GM19468 (cell line): Measurements from ENCODE around the gene HK2.
"Not testable (repeated sequence)": the region's sequence is repeated elsewhere in the genome, so short reads cannot be mapped to it uniquely, and the experiment has no call there.

Experiments
- ATAC-seq: cut with Tn5 transposase; IDR thresholded peaks from one replicate; pipeline ENCODE4 v1.9.1; 2021; ENCODE audit warnings: mild to moderate bottlenecking, moderate library complexity, moderate number of reproducible peaks; ENCODE audit not compliant: unreplicated experiment; ENCODE audit errors: extremely low read depth

HK2 gene

GRCh38 chr2:74833418-74834233, at the start of gene HK2:
TSS of gene HK2 (plus strand) at chr2:74834127. CDS start at chr2:74834581, 454 bp downstream.
- ATAC-seq = peak; percentile 87

DNA sequence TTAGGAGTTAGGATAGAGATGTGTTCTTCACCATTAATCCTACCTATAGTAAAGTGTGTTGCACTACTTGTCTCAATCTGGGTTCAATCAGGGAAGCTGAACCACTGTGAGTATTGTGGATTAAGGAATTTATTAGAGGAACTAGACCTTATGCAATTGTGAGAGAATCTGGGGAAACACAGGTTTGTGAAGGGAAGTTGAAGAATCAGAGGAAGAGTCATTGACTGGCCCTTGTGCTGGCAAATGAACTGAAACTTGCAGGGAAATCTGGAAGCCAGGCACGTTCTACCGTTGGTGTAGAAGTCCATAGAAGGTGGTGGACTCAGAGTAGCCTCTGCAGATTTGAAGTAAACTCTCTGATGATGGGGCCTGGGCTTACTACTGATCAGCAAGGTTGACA, 44.7 kb upstream of the HK2 start:
- no peak for ATAC-seq

DNA sequence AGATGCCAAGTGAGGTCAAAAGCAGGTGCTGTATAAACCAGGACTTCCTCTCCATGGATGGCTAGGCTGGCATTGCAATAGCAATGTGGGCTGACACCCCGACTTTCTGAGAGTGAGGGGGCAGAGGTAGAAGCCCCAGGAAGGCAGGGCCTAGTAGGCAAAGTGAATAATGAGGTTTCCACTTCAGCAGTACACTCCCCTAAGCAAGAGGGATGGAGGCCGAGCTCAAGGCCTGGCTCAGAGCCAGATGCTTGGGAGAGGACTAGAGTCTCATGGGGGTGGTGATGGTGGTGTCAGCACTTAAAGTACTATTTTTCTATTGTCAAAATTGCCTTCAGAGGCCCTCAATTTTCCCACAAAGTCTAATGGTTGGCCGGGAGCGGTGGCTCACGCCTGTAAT, 41.6 kb upstream of the HK2 start:
- no peak for ATAC-seq

DNA sequence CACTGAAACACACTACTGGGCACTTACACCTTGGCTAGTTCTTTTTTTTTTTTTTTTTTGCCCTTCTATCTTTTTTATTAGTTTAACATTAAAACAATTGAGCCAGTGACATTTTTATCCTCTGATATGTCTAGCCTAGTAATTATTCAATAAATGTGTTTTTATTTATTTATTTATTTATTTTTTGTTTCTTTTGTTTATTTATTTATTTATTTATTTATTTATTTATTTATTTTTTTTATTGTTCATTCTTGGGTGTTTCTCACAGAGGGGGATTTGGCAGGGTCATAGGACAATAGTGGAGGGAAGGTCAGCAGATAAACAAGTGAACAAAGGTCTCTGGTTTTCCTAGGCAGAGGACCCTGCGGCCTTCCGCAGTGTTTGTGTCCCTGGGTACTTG, 39.0 kb upstream of the HK2 start:
- not testable (repeated sequence) for ATAC-seq

- ATAC-seq = no peak
Measured at GRCh38 chr2:74806355-74806839, 27.5 kb upstream of the HK2 start.

DNA sequence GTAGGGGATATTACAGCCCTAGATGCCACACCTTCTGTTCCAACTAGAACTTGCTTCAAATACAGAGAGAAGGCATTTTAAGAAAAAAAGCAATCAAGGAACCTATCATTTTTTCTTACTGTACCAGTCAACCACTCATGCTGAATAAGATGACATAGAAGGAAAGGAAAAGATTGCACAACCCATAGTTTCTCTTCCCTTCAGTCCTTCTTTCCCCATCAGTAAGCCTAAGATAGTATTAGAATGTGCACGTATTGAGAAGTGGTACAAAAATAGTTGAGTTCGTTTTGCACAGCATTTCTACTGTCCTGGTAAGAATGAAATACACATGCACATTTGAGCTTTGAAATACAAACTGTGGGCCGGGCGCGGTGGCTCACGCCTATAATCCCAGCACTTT, 27.0 kb upstream of the HK2 start:
- no peak for ATAC-seq

DNA sequence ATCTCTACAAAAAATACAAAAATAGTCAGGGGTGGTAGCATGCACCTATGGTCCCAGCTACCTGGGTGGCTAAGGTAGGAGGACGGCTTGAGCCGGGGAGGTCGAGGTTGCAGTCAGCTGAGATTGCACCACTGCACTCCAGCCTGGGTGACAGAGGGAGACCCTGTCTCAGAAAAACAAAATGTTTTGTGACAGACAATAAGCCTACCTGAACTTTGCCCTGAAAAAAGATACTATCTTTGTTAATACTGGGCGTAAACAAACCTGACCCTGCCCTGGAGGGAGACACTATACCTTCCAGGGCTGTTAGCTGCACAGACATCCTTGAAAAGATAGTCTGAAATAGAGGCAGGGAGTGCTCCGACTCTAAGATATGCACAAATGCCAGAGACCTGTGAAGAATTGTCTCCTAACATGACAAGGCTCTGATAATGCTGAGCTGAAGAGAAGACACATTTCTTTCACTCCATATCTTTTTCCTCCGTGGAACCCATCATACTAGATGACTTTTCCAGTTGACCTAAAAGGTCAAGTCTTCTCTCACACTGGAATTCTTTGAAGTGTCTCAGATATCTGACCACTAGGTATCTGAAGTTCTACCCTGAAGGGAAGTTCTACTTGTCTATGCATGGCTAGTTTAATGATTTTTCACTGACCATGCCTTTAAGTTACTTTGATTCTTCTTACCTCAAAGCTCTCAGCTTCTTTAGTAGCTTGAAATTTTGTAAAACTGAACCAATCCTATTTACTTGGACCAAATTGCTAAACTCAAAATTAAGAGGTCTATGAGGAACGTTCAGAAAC, 20.9 kb upstream of the HK2 start:
- ATAC-seq = no peak

- ATAC-seq = no peak
Measured at GRCh38 chr2:74814102-74814501, 19.8 kb upstream of the HK2 start.

DNA sequence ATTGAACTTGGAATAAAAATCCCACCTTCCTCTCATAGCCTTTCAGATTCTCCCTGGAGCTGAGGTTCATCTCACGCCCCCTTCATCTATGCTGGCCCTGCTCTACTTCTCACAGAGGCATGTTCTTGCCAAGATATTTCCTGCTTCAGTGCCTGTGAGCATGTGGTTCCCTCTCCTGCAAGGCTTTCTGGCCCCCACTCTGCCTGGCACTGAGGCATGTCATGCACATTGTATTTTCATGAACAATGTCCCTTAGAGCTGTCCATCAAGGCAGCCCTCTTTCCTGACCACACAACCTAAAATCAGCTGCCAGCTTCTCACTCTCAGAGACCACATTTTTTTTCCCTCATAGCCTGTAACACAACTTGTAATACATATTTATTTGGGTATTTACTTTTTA, 18.0 kb upstream of the HK2 start:
- no peak for ATAC-seq

GRCh38 chr2:74816540-74817303, 17.2 kb upstream of the HK2 start:
- ATAC-seq = no peak

GRCh38 chr2:74817304-74817675, 16.6 kb upstream of the HK2 start:
- ATAC-seq = no peak

- no peak for ATAC-seq
Measured at GRCh38 chr2:74819702-74820101, 14.2 kb upstream of the HK2 start.

- ATAC-seq = no peak
Measured at GRCh38 chr2:74821177-74822126, 12.5 kb upstream of the HK2 start.

DNA sequence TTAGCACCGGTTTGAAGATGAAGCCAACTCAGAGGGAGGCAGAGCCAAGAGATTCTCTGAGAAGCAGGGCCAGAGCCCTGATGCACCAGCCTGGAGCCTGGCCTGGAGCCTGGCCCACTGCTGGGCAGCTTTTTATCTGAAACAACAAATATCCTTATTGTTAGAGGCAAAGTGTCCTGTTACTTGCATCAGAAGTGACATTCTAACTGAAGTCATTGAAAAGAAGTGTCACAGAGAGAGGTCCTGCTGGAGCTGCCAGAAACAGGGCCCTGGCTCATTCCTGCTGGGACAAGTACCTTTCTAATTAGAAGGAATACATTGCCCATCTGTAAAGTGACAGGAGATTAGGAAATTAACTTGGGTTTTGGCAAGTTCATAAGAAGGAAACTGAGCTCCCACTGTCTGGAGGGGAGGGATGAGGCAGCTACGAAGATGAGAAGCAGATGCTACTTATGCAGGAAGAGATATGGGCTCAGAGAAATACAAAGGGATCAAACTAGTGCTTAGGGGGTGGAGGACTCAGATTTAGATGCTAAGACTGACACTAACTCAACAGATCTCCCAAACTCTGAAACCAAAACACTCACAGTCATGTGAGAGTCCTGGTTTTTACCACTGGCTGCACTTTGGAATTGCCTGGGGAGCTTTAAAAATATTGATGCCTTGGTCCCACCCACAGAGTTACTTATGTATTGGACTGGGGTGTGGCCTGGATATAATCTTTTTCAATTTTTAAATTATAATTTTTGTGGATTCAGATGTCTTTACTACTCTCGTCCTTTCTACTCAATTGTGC, 11.0 kb upstream of the HK2 start:
- ATAC-seq = no peak

GRCh38 chr2:74824679-74825078, 9.2 kb upstream of the HK2 start:
- no peak for ATAC-seq

DNA sequence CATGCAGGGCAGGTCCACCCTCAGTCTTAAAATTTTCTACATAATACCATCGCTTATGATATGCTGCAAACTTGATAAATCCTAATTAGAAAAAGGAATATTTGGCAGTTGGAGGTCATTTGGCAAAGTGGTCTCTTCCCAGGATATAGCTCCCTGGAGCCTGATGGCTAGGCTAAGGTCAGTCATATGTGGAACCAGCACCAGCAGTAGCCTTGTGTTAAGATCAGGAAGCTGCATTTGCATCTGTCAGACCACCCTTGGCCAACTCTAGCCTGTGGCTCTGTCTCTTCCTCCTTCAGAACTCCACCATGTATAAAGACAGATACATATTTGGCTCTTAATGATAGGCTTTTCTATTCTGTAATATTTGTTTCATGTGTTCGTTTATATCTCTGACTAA, 5.4 kb upstream of the HK2 start:
- no peak for ATAC-seq

- no peak for ATAC-seq
Measured at GRCh38 chr2:74831693-74832530, 2.0 kb upstream of the HK2 start.

GRCh38 chr2:74834234-74834791, 386 bp downstream of the HK2 start:
- not testable (repeated sequence) for ATAC-seq
